Measurements from ENCODE around the gene PISD.
"Not testable (repeated sequence)": the region's sequence is repeated elsewhere in the genome, so short reads cannot be mapped to it uniquely, and the experiment has no call there.

PISD gene

GRCh38 chr22:31661851-31662667 lies at the start of gene PISD:
PISD (minus strand) TSS chr22:31662215; CDS start chr22:31662208, 7 bp downstream.
- no peaks in the 10 kb centered on the region for H3K27me3 ChIP-seq (ENCODE audit: control insufficient read depth in 2 of 2, insufficient read depth in 2 of 2, low read length in 2 of 2)
- H3K27ac ChIP-seq (ENCODE audit: low read depth in 2 of 2, low read length in 2 of 2) = peak within 1 kb of the TSS; percentile 89 to 93
- peak within 1 kb of the TSS; percentile 78 to 83 for H3K9ac ChIP-seq (ENCODE audit: low read depth in 1 of 2, low read length in 2 of 2)
- peaks cover 12 to 17% of the 10 kb centered on the region in 2 donors for H3K4me1 ChIP-seq (ENCODE audit: control insufficient read depth in 2 of 2, insufficient read depth in 2 of 2, low read length in 2 of 2)
- H3K4me3 ChIP-seq (ENCODE audit: low read length in 2 of 2) = peak within 1 kb of the TSS; percentile 88 to 97
- no peaks in the 10 kb centered on the region for H3K9me3 ChIP-seq (ENCODE audit: control insufficient read depth in 2 of 2, low read length in 2 of 2)
- H3K36me3 ChIP-seq (ENCODE audit: control insufficient read depth in 2 of 2, insufficient read depth in 2 of 2, low read length in 2 of 2) = peaks cover 0 to 3% of the 10 kb centered on the region in 2 donors

- H3K27ac ChIP-seq (ENCODE audit: low read depth in 2 of 2, low read length in 2 of 2); H3K9ac ChIP-seq (ENCODE audit: low read depth in 1 of 2, low read length in 2 of 2); H3K4me3 ChIP-seq (ENCODE audit: low read length in 2 of 2); H3K27me3 ChIP-seq (ENCODE audit: control insufficient read depth in 2 of 2, insufficient read depth in 2 of 2, low read length in 2 of 2); H3K4me1 ChIP-seq (ENCODE audit: control insufficient read depth in 2 of 2, insufficient read depth in 2 of 2, low read length in 2 of 2); H3K9me3 ChIP-seq (ENCODE audit: control insufficient read depth in 2 of 2, low read length in 2 of 2): not testable (repeated sequence)
- H3K36me3 ChIP-seq (ENCODE audit: control insufficient read depth in 2 of 2, insufficient read depth in 2 of 2, low read length in 2 of 2) = peaks cover 42 to 61% of the 10 kb centered on the region in 2 donors
Measured at GRCh38 chr22:31711226-31711625, 49.2 kb upstream of the PISD start.

DNA sequence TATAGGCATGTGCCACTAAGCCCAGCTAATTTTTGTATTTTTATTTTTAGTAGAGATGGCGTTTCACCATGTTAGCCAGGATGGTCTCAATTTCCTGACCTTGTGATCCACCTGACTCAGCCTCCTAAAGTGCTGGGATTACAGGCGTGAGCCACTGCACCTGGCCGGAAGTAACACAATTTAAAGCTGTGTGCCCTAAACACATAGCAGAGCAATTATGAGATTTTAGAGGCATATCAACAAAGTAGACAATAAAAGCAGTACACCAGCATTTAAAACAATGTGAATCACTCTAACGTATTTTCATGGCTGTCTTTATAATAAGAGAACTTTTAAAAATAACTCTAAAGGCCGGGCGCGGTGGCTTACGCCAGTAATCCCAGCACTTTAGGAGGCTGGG lies 45.5 kb upstream of the PISD start:
- H3K9ac ChIP-seq (ENCODE audit: low read depth in 1 of 2, low read length in 2 of 2) = no peak overlapping the region

DNA sequence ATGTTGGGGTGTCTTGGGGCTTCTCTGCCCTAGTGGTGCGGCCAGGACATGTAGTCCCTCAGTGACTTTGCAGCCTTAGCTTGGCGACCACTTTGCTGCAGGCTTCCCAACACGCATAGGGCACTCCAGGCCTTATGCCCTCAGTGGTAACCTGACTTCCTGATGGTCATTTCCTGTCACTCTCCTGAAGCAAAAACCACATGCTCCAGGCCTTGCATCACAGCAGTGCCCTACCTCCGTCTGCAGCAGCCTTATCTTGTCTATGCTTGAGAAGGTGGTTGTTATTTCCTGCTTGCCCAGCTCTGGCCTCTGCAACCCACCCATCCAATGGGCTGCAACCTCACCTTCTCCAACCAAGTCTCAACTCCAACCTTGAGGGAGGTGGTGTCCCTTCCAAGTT lies 33.4 kb upstream of the PISD start:
- Histone ChIP-seq H3K27ac (ENCODE audit: low read depth in 2 of 2, low read length in 2 of 2) (no peak overlapping the region), H3K4me3 (ENCODE audit: low read length in 2 of 2) (no peak overlapping the region), H3K4me1 (ENCODE audit: control insufficient read depth in 2 of 2, insufficient read depth in 2 of 2, low read length in 2 of 2) (no peaks in the 10 kb centered on the region), H3K27me3 (ENCODE audit: control insufficient read depth in 2 of 2, insufficient read depth in 2 of 2, low read length in 2 of 2) (no peaks in the 10 kb centered on the region), H3K9me3 (ENCODE audit: control insufficient read depth in 2 of 2, low read length in 2 of 2) (no peaks in the 10 kb centered on the region), H3K36me3 (ENCODE audit: control insufficient read depth in 2 of 2, insufficient read depth in 2 of 2, low read length in 2 of 2) (peaks cover 15 to 30% of the 10 kb centered on the region in 2 donors), H3K9ac (ENCODE audit: low read depth in 1 of 2, low read length in 2 of 2) (no peak overlapping the region)

More for the DNA sequence above, 45.5 kb upstream of the PISD start:
- no peak overlapping the region for H3K4me3 ChIP-seq (ENCODE audit: low read length in 2 of 2)
- no peaks in the 10 kb centered on the region for H3K4me1 ChIP-seq (ENCODE audit: control insufficient read depth in 2 of 2, insufficient read depth in 2 of 2, low read length in 2 of 2)
- no peaks in the 10 kb centered on the region for H3K27me3 ChIP-seq (ENCODE audit: control insufficient read depth in 2 of 2, insufficient read depth in 2 of 2, low read length in 2 of 2)
- no peaks in the 10 kb centered on the region for H3K9me3 ChIP-seq (ENCODE audit: control insufficient read depth in 2 of 2, low read length in 2 of 2)
- no peak overlapping the region for H3K27ac ChIP-seq (ENCODE audit: low read depth in 2 of 2, low read length in 2 of 2)
- peaks cover 29 to 44% of the 10 kb centered on the region in 2 donors for H3K36me3 ChIP-seq (ENCODE audit: control insufficient read depth in 2 of 2, insufficient read depth in 2 of 2, low read length in 2 of 2)

DNA sequence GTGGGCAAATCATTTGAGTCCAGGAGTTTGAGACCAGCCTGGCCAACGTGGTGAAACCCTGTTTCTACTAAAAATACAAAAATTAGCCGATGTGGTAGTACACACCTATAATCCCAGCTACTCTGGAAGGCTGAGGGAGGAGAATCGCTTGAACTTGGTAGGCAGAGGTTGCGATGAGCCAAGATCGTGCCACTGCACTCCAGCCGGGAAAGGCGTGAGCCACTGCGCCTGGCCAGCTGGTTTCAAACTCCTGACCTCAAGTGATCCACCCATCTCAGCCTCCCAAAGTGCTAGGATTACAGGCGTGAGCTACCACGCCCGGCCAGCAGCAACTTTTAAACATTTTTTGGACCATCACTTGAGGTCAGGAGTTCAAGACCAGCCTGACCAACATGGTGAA lies 32.0 kb upstream of the PISD start:
- H3K27ac ChIP-seq (ENCODE audit: low read depth in 2 of 2, low read length in 2 of 2); H3K27me3 ChIP-seq (ENCODE audit: control insufficient read depth in 2 of 2, insufficient read depth in 2 of 2, low read length in 2 of 2); H3K9ac ChIP-seq (ENCODE audit: low read depth in 1 of 2, low read length in 2 of 2); H3K9me3 ChIP-seq (ENCODE audit: control insufficient read depth in 2 of 2, low read length in 2 of 2); H3K4me3 ChIP-seq (ENCODE audit: low read length in 2 of 2); H3K4me1 ChIP-seq (ENCODE audit: control insufficient read depth in 2 of 2, insufficient read depth in 2 of 2, low read length in 2 of 2): not testable (repeated sequence)
- H3K36me3 ChIP-seq (ENCODE audit: control insufficient read depth in 2 of 2, insufficient read depth in 2 of 2, low read length in 2 of 2) = peaks cover 15 to 30% of the 10 kb centered on the region in 2 donors

DNA sequence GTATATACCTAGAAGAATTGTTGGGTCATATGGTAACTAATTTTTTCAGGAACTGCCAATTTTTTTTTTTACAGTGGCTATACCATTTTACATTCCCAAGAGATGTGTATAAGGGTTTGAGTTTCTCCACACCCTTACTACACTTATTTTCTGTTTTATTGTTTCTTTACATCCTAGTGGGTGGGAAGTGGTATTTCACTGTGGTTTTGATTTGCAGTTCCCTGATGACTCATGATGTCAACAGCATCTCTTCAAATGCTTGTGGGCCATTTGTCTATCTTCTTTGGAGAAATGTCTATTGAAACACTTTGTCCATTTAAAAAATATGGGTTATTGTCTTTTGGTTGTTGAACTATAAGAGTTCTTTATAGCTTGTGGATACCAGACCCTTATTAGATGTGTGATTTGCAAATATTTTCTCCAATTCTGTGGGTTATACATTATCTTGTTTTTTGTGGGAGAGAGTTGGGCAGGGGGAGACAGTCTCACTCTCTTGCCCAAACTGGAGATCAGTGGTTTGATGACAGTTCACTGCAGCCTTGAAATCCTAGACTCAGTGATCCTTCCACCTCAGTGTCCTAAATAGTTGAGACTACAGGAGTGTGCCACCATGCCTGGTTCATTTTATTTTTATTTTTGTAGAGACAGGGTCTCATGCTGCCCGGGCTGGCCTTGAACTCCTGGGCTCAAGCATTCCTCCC lies 30.3 kb upstream of the PISD start:
- Histone ChIP-seq H3K27me3 (ENCODE audit: control insufficient read depth in 2 of 2, insufficient read depth in 2 of 2, low read length in 2 of 2) (no peaks in the 10 kb centered on the region), H3K27ac (ENCODE audit: low read depth in 2 of 2, low read length in 2 of 2) (no peak overlapping the region), H3K9me3 (ENCODE audit: control insufficient read depth in 2 of 2, low read length in 2 of 2) (no peaks in the 10 kb centered on the region), H3K36me3 (ENCODE audit: control insufficient read depth in 2 of 2, insufficient read depth in 2 of 2, low read length in 2 of 2) (peaks cover 15 to 30% of the 10 kb centered on the region in 2 donors), H3K9ac (ENCODE audit: low read depth in 1 of 2, low read length in 2 of 2) (no peak overlapping the region), H3K4me1 (ENCODE audit: control insufficient read depth in 2 of 2, insufficient read depth in 2 of 2, low read length in 2 of 2) (no peaks in the 10 kb centered on the region), H3K4me3 (ENCODE audit: low read length in 2 of 2) (no peak overlapping the region)

DNA sequence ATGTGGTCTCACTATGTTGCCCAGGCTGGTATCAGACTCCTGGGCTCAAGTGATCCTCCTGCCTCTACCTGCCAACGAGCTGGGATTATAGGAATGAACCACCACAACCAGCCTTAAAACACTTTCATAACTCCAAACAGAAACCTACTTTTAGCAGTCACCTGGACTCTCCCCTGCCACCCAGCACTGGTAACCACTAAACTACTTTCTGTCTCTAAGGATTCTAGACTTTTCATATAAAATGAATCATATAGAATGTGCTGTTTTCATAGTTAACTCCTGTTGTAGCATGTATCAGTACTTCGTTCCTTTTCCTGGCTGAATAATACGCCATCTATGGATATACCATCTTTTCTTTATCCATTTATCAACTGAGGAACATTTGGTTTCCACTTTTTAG lies 29.4 kb upstream of the PISD start:
- H3K9ac ChIP-seq (ENCODE audit: low read depth in 1 of 2, low read length in 2 of 2) = no peak overlapping the region
- H3K27ac ChIP-seq (ENCODE audit: low read depth in 2 of 2, low read length in 2 of 2) = no peak overlapping the region
- H3K27me3 ChIP-seq (ENCODE audit: control insufficient read depth in 2 of 2, insufficient read depth in 2 of 2, low read length in 2 of 2) = no peaks in the 10 kb centered on the region
- no peak overlapping the region for H3K4me3 ChIP-seq (ENCODE audit: low read length in 2 of 2)
- H3K36me3 ChIP-seq (ENCODE audit: control insufficient read depth in 2 of 2, insufficient read depth in 2 of 2, low read length in 2 of 2) = peaks cover 11 to 37% of the 10 kb centered on the region in 2 donors
- no peaks in the 10 kb centered on the region for H3K9me3 ChIP-seq (ENCODE audit: control insufficient read depth in 2 of 2, low read length in 2 of 2)
- no peaks in the 10 kb centered on the region for H3K4me1 ChIP-seq (ENCODE audit: control insufficient read depth in 2 of 2, insufficient read depth in 2 of 2, low read length in 2 of 2)

DNA sequence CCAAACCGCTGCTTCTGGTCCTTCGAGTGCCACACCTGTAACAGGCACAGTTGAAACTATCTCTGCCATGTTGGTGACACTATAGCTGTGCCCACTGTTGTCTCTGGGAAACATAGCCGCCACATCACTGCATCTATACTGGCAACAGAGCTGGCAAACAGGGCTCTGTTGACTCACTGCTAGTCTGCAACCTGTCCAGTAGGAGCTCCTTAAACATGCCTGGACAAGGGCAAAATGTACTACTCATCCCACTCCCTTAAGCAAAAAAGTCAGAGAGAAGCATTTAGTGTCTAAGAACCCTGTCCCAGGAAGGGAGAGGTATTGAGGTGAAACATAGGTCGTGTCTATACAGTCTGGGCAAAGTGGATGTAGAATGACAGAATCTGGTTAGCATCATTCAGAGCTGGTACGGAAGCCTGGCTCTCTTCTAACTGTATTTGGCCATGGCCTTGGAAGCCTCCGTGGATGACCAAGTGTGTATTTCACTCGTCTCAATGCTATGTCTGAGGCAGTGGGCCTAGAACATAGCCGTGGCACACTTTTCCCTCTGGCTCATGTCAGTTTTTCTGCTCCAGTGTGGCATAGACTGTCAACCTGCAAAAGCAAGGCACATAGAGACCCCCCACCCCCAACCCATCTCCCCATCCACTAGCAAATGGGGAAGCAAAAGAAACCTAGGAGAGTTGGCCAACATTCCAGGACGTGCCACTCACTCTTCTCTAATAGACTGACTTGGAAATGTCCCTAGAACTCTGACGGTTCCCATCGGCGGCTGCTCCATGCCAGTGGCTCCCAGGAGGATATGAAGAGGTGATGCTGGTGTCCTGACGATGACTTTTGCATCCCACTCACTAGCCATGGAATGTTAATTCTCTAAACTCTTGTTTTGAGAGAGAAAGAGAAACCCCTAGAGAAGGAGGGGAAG lies 21.4 kb upstream of the PISD start:
- no peak overlapping the region for H3K4me3 ChIP-seq (ENCODE audit: low read length in 2 of 2)
- H3K9ac ChIP-seq (ENCODE audit: low read depth in 1 of 2, low read length in 2 of 2) = no peak overlapping the region
- no peaks in the 10 kb centered on the region for H3K9me3 ChIP-seq (ENCODE audit: control insufficient read depth in 2 of 2, low read length in 2 of 2)
- H3K36me3 ChIP-seq (ENCODE audit: control insufficient read depth in 2 of 2, insufficient read depth in 2 of 2, low read length in 2 of 2) = peaks cover 26 to 36% of the 10 kb centered on the region in 2 donors
- H3K27me3 ChIP-seq (ENCODE audit: control insufficient read depth in 2 of 2, insufficient read depth in 2 of 2, low read length in 2 of 2) = no peaks in the 10 kb centered on the region
- H3K4me1 ChIP-seq (ENCODE audit: control insufficient read depth in 2 of 2, insufficient read depth in 2 of 2, low read length in 2 of 2) = no peaks in the 10 kb centered on the region
- no peak overlapping the region for H3K27ac ChIP-seq (ENCODE audit: low read depth in 2 of 2, low read length in 2 of 2)

DNA sequence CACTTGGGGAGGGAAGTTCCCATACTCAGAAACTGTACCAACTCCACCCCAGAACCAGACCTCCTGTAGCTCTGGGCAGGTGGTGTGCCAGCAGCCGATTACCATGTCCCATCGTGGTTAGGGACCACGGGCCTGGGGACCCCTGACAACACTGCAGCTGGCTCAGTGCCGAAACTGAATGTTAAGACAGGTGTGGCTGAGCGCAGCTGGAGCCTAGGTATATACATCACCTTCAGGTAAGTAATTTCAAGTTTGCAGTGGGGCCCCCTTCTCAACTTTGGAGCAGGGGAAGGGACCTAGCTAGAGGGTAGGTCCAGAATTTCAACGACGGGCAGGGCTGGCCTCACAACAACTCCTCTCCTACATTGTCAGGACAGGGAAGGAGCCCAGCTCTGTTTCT lies 20.7 kb upstream of the PISD start:
- Histone ChIP-seq H3K4me3 (ENCODE audit: low read length in 2 of 2) (no peak overlapping the region), H3K27ac (ENCODE audit: low read depth in 2 of 2, low read length in 2 of 2) (no peak overlapping the region), H3K4me1 (ENCODE audit: control insufficient read depth in 2 of 2, insufficient read depth in 2 of 2, low read length in 2 of 2) (no peaks in the 10 kb centered on the region), H3K9me3 (ENCODE audit: control insufficient read depth in 2 of 2, low read length in 2 of 2) (no peaks in the 10 kb centered on the region), H3K36me3 (ENCODE audit: control insufficient read depth in 2 of 2, insufficient read depth in 2 of 2, low read length in 2 of 2) (peaks cover 26 to 36% of the 10 kb centered on the region in 2 donors), H3K9ac (ENCODE audit: low read depth in 1 of 2, low read length in 2 of 2) (no peak overlapping the region), H3K27me3 (ENCODE audit: control insufficient read depth in 2 of 2, insufficient read depth in 2 of 2, low read length in 2 of 2) (no peaks in the 10 kb centered on the region)

Data from mucosa of rectum (tissue), 2 donors.